Mesendoderm (in vitro differentiated cells): Measurements from ENCODE around the gene SMTN.

Experiments used
- DNase-seq: peaks from one replicate; pipeline ENCODE4 v3.0.0; 2013
- H2AK5ac ChIP-seq: 2 replicates; pipeline ENCODE4 v1.6.1; 2013; ENCODE audit warnings: low read length, inconsistent platforms
- H2BK120ac ChIP-seq: 2 replicates; pipeline ENCODE4 v1.6.1; 2013; ENCODE audit warnings: low read depth, mild to moderate bottlenecking, low read length, moderate library complexity, mixed read lengths
- H2BK15ac ChIP-seq: replicated peaks from 2 replicates; pipeline ENCODE4 v1.6.1; 2013; ENCODE audit warnings: low read depth, mild to moderate bottlenecking, moderate library complexity
- H2BK5ac ChIP-seq: 2 replicates; pipeline ENCODE4 v1.6.1; 2013; ENCODE audit warnings: low read length, inconsistent platforms
- H3K18ac ChIP-seq: 2 replicates; pipeline ENCODE4 v1.6.1; 2013; ENCODE audit warnings: mild to moderate bottlenecking, low read length, mixed read lengths
- H3K23ac ChIP-seq: one replicate; pipeline ENCODE4 v1.6.1; 2013; ENCODE audit warnings: low read length
- H3K27ac ChIP-seq: 2 replicates; pipeline ENCODE4 v1.5.1; 2013; ENCODE audit warnings: low read depth, mild to moderate bottlenecking, inconsistent platforms, low read length, moderate library complexity
- H3K27me3 ChIP-seq: 2 replicates; pipeline ENCODE4 v1.6.1; 2013; ENCODE audit warnings: low read length, control low read depth, mild to moderate bottlenecking, inconsistent platforms; ENCODE audit not compliant: insufficient read depth, poor library complexity
- H3K36me3 ChIP-seq: 2 replicates; pipeline ENCODE4 v1.6.1; 2013; ENCODE audit warnings: low read length, inconsistent platforms; ENCODE audit not compliant: control insufficient read depth, insufficient read depth
- H3K4ac ChIP-seq: one replicate; pipeline ENCODE4 v1.6.1; 2013; ENCODE audit warnings: low read depth, mild to moderate bottlenecking, low read length, moderate library complexity
- H3K4me1 ChIP-seq: 2 replicates; pipeline ENCODE4 v1.6.1; 2013; ENCODE audit warnings: low read depth, low read length, inconsistent platforms; ENCODE audit not compliant: control insufficient read depth
- H3K4me2 ChIP-seq: 2 replicates; pipeline ENCODE4 v1.6.1; 2013; ENCODE audit warnings: low read length
- H3K4me3 ChIP-seq: 2 replicates; pipeline ENCODE4 v1.5.1; 2013; ENCODE audit warnings: mild to moderate bottlenecking, low read length
- H3K56ac ChIP-seq: one replicate; pipeline ENCODE4 v1.6.1; 2013; ENCODE audit warnings: low read length
- H3K79me1 ChIP-seq: 2 replicates; pipeline ENCODE4 v1.6.1; 2013; ENCODE audit warnings: low read length, inconsistent platforms
- H3K79me2 ChIP-seq: 2 replicates; pipeline ENCODE4 v1.6.1; 2013; ENCODE audit warnings: mild to moderate bottlenecking, low read length; ENCODE audit not compliant: control insufficient read depth, insufficient read depth
- H3K9ac ChIP-seq: 2 replicates; pipeline ENCODE4 v1.6.1; 2013; ENCODE audit warnings: low read length, inconsistent platforms
- H4K5ac ChIP-seq: one replicate; pipeline ENCODE4 v1.6.1; 2013; ENCODE audit warnings: low read length
- H4K8ac ChIP-seq: one replicate; pipeline ENCODE4 v1.6.1; 2013; ENCODE audit warnings: low read depth, mild to moderate bottlenecking, control low read depth, low read length, moderate library complexity
- WGBS: extraction: QIAGEN DNeasy Blood & Tissue Kit; methylation state at CpG from one replicate; pipeline ENCODE4 v1.1.7; 2013; ENCODE audit warnings: low lambda C conversion rate, missing lambda C conversion rate; ENCODE audit not compliant: insufficient coverage; ENCODE audit errors: extremely low coverage; 5-methylcytosine and 5-hydroxymethylcytosine counted together

SMTN gene

GRCh38 chr22:31151872-31152271 lies 70.8 kb downstream of the SMTN start:
- no peak overlapping the region for H4K8ac ChIP-seq
- H3K79me1 ChIP-seq = no peaks in the 10 kb centered on the region
- DNase-seq = no peak
- H3K79me2 ChIP-seq = no peaks in the 10 kb centered on the region
- H3K4me1 ChIP-seq = no peaks in the 10 kb centered on the region
- no peak overlapping the region for H3K4me2 ChIP-seq
- no peak overlapping the region for H3K27ac ChIP-seq
- no peak overlapping the region for H3K9ac ChIP-seq
- no peak overlapping the region for H3K4ac ChIP-seq
- no peak overlapping the region for H4K5ac ChIP-seq
- no peak overlapping the region for H2BK5ac ChIP-seq
- no CpG with 5 or more reads among the region's 2 CpGs for WGBS
- H3K36me3 ChIP-seq = no peaks in the 10 kb centered on the region
- no peak overlapping the region for H3K4me3 ChIP-seq
- H2BK120ac ChIP-seq = no peak overlapping the region
- H3K23ac ChIP-seq = no peak overlapping the region
- no peaks in the 10 kb centered on the region for H3K27me3 ChIP-seq
- no peak overlapping the region for H2AK5ac ChIP-seq
- H3K18ac ChIP-seq = no peak overlapping the region
- no peak overlapping the region for H2BK15ac ChIP-seq
- no peak overlapping the region for H3K56ac ChIP-seq

GRCh38 chr22:31153357-31153756 lies 72.2 kb downstream of the SMTN start:
- Histone ChIP-seq H3K4ac (no peak overlapping the region), H3K56ac (no peak overlapping the region), H3K36me3 (no peaks in the 10 kb centered on the region), H4K8ac (no peak overlapping the region), H3K4me3 (no peak overlapping the region), H3K79me2 (no peaks in the 10 kb centered on the region), H3K4me2 (no peak overlapping the region), H3K27ac (no peak overlapping the region), H2BK5ac (no peak overlapping the region), H2AK5ac (no peak overlapping the region), H3K9ac (no peak overlapping the region), H3K18ac (no peak overlapping the region), H3K4me1 (no peaks in the 10 kb centered on the region), H2BK120ac (no peak overlapping the region), H3K27me3 (no peaks in the 10 kb centered on the region), H3K23ac (no peak overlapping the region), H2BK15ac (no peak overlapping the region), H3K79me1 (no peaks in the 10 kb centered on the region), H4K5ac (no peak overlapping the region)
- no CpG with 5 or more reads among the region's 3 CpGs for WGBS
- DNase-seq = no peak
